ENCODE results near the gene ARHGEF19. TPM values are rescaled to one million over a fixed set of nuclear protein-coding genes. Genes with fewer than 3 reads are reported as not detected.

ARHGEF19 gene
- total RNA-seq, 1 donor from 2014 or later, result 151 TPM

DNA sequence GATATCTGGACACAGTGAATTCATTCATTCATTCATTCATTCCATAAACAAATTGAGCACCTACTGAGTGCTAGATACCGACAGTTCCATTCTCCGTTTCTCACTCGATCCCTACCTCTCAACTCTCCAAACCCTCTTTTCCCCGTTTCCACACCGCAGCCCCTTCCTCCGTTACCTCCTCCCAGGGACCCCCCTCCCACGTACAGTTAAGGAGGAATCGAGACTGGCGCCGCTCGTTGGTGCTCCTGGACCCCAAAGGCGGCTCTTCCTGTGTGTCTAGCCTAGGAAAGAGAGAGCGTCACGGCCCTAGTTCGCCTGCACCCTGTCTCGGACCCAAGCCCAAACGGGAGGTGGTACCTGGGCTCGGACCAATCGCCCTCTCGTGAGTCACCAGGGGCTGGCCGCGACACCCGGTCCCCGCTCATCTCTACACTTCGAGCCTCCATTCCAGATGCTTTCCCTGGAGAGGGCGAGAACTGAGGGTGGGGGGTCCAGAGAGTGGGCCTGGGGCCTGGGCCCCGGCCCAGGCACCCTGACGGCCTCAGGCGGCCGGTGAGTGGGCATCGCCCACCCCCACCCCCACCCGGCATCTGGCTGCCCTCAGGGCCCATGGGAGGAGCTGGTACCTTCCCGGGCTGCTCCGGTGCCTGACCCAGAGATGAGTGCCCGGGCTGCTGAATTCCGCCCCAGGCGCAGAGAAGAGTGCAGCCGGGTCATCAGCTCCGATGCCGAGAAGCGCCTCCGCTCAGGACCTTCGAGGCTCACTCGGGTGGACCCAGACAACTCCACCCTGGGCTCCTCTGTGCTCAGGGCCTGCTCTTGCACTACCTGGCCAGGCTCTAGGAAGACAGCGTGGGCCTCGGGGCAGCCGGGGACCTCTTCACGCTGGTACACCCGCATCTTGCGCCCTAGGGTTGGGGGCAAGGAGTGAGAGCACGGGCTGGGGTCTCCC, 4.9 kb downstream of the ARHGEF19 start:
- TF ChIP-seq, protein P1, sequence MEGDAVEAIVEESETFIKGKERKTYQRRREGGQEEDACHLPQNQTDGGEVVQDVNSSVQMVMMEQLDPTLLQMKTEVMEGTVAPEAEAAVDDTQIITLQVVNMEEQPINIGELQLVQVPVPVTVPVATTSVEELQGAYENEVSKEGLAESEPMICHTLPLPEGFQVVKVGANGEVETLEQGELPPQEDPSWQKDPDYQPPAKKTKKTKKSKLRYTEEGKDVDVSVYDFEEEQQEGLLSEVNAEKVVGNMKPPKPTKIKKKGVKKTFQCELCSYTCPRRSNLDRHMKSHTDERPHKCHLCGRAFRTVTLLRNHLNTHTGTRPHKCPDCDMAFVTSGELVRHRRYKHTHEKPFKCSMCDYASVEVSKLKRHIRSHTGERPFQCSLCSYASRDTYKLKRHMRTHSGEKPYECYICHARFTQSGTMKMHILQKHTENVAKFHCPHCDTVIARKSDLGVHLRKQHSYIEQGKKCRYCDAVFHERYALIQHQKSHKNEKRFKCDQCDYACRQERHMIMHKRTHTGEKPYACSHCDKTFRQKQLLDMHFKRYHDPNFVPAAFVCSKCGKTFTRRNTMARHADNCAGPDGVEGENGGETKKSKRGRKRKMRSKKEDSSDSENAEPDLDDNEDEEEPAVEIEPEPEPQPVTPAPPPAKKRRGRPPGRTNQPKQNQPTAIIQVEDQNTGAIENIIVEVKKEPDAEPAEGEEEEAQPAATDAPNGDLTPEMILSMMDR (IDR thresholded peaks at IDR 0.05; ENCODE audit: unreplicated experiment), result no peak
- Mint-ChIP-seq H3K9me3 (ENCODE audit: low read depth) (no peaks in the 10 kb centered on the region), H3K4me1 (ENCODE audit: low read depth) (peaks cover 22% of the 10 kb centered on the region), H3K4me3 (ENCODE audit: low read depth) (peak overlapping the region; percentile 75), H3K36me3 (ENCODE audit: insufficient read depth) (peaks cover 20% of the 10 kb centered on the region), H3K27ac (peak overlapping the region; percentile 90), H3K27me3 (no peaks in the 10 kb centered on the region)
- no peak for DNase-seq (ENCODE audit: low spot score, unreplicated experiment)

DNA sequence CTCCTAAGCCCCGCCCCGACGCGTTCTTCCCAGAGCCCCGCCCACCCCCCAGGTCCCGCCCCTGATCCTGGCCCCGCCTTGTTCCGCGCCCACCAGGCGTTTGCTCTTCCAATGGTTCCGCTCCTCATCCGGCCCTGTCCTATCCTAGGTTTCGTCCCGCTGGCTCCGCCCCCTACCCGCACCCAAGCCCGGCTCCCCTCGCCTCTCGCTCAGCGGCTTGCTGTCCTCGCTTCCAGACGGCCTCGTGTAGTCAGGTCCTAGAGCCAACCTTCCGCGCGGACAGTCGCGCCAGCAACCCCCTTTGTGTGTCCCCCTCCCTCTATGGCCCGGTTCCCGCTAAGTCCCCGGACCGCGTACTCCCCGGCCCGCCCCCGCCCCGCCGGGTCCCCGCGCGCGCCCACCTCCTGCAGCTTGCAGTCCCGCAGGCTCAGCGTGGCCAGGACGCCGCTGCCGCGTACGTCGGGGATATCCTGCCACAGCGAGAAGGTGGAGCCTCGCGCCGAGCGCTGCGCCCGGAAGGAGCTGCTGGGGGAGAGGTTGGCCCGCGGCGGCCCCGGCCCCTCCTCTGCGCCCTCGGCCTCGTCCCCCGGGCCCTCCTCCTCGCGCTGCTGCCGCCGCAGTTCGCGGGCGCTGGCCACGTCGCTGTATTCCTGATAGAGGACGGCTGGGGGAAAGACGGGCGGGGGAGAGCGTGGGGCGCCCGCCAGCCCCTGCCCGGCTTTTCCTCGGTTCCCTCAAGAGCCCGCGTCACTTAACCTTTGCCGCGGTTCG, 5.7 kb downstream of the ARHGEF19 start:
- no peaks in the 10 kb centered on the region for H3K9me3 Mint-ChIP-seq (ENCODE audit: low read depth)
- peak overlapping the region; percentile 75 for H3K4me3 Mint-ChIP-seq (ENCODE audit: low read depth)
- peak; percentile 75 for DNase-seq (ENCODE audit: low spot score, unreplicated experiment)
- H3K27me3 Mint-ChIP-seq, result no peaks in the 10 kb centered on the region
- H3K27ac Mint-ChIP-seq, result peak overlapping the region; percentile 92
- peaks cover 22% of the 10 kb centered on the region for H3K4me1 Mint-ChIP-seq (ENCODE audit: low read depth)
- TF ChIP-seq, protein P1 (IDR thresholded peaks at IDR 0.05; ENCODE audit: unreplicated experiment), result no peak
- peaks cover 20% of the 10 kb centered on the region for H3K36me3 Mint-ChIP-seq (ENCODE audit: insufficient read depth)

DNA sequence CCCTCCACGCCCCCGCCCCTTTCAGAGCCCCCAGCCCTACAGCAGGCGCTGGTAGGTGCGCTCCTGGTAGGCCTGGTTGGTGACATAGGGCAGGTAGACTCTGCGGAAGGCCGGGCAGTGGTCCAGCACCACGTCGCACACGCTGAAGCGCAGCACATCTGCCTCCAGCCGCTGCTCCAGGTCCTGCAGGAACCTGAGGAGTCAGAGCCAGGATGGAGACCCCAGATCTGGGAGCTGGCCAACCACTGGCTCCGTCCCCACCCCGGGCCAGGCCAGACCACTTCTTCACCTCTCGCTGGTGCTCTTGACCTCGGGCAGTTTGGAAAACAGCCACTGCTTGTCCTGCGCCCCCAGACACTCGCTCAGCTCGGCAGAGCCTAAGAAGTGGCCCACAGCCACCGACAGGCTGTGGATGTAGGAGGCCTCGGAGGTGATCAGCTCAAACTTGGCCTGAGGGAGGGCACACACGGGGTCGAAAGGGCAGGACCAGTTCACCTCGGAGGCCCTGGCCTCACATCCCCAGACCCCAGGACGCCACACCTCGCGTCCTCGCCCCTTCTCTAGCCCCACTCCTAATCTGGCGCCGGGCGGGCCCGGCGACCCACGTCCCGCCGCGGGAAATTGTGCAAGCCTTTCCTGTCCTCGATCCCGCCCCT, 6.4 kb downstream of the ARHGEF19 start:
- no peak for DNase-seq (ENCODE audit: low spot score, unreplicated experiment)
- Mint-ChIP-seq H3K27me3 (no peaks in the 10 kb centered on the region), H3K4me3 (ENCODE audit: low read depth) (peak overlapping the region; percentile 24), H3K36me3 (ENCODE audit: insufficient read depth) (peaks cover 23% of the 10 kb centered on the region), H3K27ac (no peak overlapping the region), H3K9me3 (ENCODE audit: low read depth) (no peaks in the 10 kb centered on the region), H3K4me1 (ENCODE audit: low read depth) (peaks cover 16% of the 10 kb centered on the region)
- TF ChIP-seq, protein P1 (IDR thresholded peaks at IDR 0.05; ENCODE audit: unreplicated experiment), result no peak

DNA sequence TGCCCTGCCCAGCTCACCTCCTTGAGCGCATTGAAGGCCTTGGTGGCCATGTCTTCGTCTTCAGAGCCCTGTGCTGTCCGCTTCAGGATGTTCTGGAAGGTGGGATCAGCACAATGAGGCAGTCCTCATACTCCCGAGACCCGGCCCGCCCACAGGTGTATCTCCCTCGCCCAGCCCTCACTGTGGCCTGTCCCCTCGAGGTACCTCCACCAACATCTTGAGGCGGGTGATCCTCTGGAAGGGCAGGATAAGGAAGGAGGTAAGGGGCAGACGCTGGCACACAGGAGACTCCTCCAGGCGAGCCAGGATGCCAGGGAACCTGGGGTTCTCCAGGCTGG, 7.1 kb downstream of the ARHGEF19 start:
- Mint-ChIP-seq H3K9me3 (ENCODE audit: low read depth) (no peaks in the 10 kb centered on the region), H3K4me1 (ENCODE audit: low read depth) (peaks cover 9% of the 10 kb centered on the region), H3K27me3 (no peaks in the 10 kb centered on the region), H3K27ac (no peak overlapping the region), H3K36me3 (ENCODE audit: insufficient read depth) (peaks cover 23% of the 10 kb centered on the region), H3K4me3 (ENCODE audit: low read depth) (no peak overlapping the region)
- TF ChIP-seq, protein P1 (IDR thresholded peaks at IDR 0.05; ENCODE audit: unreplicated experiment), result no peak
- DNase-seq (ENCODE audit: low spot score, unreplicated experiment), result no peak
